Activated naive CD4-positive, alpha-beta T cell treated with anti-CD3 and anti-CD28 coated beads for 36 hours (primary cell): ENCODE results near the gene EHBP1. TPM values are rescaled to one million over a fixed set of nuclear protein-coding genes. Genes with fewer than 3 reads are reported as not detected.

Experiments used
- CTCF ChIA-PET: fragments of 350-600 bp; sonication (Branson Sonifier 250); formaldehyde crosslinking; loops from one replicate; lab custom pipeline; 2021; ENCODE audit warnings: antibody characterized with exemption; lab: Charles Lee
- DNase-seq: peaks from one replicate; pipeline ENCODE4 v3.0.0-alpha.2; 2020
- H3K27ac Mint-ChIP-seq: one replicate; pipeline ENCODE4 v1.8.0; 2021; ENCODE audit warnings: mild to moderate bottlenecking, mixed read lengths
- H3K27me3 Mint-ChIP-seq: one replicate; pipeline ENCODE4 v1.8.0; 2021; ENCODE audit warnings: low read depth, mixed read lengths
- H3K36me3 Mint-ChIP-seq: one replicate; pipeline ENCODE4 v1.8.0; 2021; ENCODE audit warnings: low read depth, mixed read lengths
- H3K4me1 Mint-ChIP-seq: one replicate; pipeline ENCODE4 v1.8.0; 2021; ENCODE audit warnings: low read depth, mixed read lengths
- H3K4me3 Mint-ChIP-seq: one replicate; pipeline ENCODE4 v1.8.0; 2021; ENCODE audit warnings: mild to moderate bottlenecking, moderate library complexity, mixed read lengths
- H3K9me3 Mint-ChIP-seq: one replicate; pipeline ENCODE4 v1.8.0; 2021; ENCODE audit warnings: mixed read lengths
- intact Hi-C: fragments of 100-400 bp; cut with micrococcal nuclease; formaldehyde crosslinking; loops from one replicate; pipeline ENCODE4 v1.15.1; 2023
- total RNA-seq, 2 experiments: library from RNA; stranded (reverse); gene quantifications; one replicate each; pipeline ENCODE4 v1.2.3, GENCODE V29; 2021

Gene EHBP1
- total RNA-seq, 2 experiments from 2014 or later: 17.4 to 17.5 TPM

DNA sequence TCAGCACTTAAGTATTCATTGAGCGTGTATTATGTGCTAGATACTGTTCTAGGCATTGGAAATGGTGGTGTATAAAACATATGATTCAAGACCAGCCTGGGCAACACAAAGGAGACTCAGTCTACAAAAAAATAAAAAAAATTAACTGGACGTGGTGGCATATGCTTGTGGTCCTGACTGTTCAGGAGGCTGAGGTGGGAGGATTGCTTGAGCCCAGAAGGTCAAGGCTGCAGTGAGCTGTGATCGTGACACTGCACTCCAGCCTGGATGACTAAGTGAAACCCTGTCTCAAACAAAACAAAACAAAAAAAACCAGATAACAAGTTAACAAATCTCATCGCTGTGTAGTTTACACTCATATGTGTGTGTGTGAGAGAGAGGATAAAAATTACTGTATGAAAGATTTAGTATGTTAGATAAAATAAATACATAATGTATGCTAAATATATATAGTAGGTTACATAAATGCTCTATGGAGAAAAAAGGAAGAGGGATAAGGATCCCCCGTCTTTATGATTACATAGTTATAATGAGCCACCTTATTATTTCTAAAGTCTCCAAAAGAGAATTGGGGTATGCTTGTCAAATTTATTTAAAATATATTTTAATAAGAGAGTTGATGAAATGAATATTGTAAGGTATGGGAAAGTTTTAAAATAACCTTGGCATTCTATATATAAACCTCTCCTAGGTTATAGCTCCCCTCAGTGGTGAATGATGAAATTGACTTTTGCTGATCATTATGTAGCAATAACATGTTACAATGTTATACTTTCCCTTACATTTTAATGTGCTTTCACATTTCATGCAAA is 69.2 kb downstream of the EHBP1 start:
- Mint-ChIP-seq H3K9me3 (no peaks in the 10 kb centered on the region), H3K4me1 (peaks cover 1% of the 10 kb centered on the region), H3K36me3 (no peaks in the 10 kb centered on the region), H3K27ac (no peak overlapping the region), H3K4me3 (no peak overlapping the region), H3K27me3 (no peaks in the 10 kb centered on the region)
- intact Hi-C loops: loop anchor here (1.0 to 5.0 kb wide), 3 partner anchors 69 to 857 kb away; partner anchors contain the start of gene EHBP1
- CTCF ChIA-PET: interaction anchor here (0.6 to 9.3 kb wide), 16 partner anchors 9 to 650 kb away, joined by 3 to 75 read pairs (median 4); no protein-coding TSS in a partner anchor
- DNase-seq: no peak

DNA sequence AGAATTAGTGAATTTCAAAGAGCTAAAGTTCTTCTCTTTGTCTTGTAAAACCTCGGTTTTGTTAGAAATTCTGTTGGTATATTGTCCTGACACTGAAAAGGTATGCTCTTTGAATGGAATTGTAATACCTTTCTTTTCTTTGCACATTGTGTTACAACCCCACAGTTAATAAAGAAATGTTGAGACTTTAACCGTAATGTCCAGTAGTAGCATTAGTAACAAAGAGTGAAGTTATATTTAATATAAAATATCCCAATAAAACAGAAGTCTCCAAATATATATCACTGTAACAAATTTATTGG is 69.8 kb downstream of the EHBP1 start:
- no peak overlapping the region for H3K4me3 Mint-ChIP-seq
- intact Hi-C loops: loop anchor here (1.0 to 5.0 kb wide), 3 partner anchors 70 to 858 kb away; partner anchors contain the start of gene EHBP1
- H3K36me3 Mint-ChIP-seq: no peaks in the 10 kb centered on the region
- no peaks in the 10 kb centered on the region for H3K27me3 Mint-ChIP-seq
- CTCF ChIA-PET: interaction anchor here (0.8 to 9.3 kb wide), 15 partner anchors 9 to 650 kb away, joined by 3 to 75 read pairs (median 4); no protein-coding TSS in a partner anchor
- no peak for DNase-seq
- H3K4me1 Mint-ChIP-seq: peaks cover 1% of the 10 kb centered on the region
- H3K9me3 Mint-ChIP-seq: no peaks in the 10 kb centered on the region
- H3K27ac Mint-ChIP-seq: no peak overlapping the region

DNA sequence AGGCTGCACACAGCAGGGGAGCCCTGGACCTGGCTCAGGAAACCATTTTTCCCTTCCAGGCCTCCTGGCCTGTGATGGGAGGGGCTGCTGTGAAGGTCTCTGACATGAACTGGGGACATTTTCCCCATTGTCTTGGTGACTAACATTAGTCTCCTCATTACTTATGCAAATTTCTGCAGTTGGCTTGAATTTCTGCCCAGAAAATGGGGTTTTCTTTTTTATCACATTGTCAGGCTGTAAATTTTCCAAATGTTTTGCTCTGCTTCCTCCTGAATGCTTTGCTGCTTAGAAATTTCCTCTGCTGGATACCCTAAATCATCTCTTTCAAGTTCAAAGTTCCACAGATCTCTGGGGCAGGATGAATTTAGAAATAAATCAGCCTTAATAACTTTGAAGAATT is 78.2 kb downstream of the EHBP1 start:
- H3K4me3 Mint-ChIP-seq: no peak overlapping the region
- H3K27me3 Mint-ChIP-seq: no peaks in the 10 kb centered on the region
- peaks cover 8% of the 10 kb centered on the region for H3K9me3 Mint-ChIP-seq
- no peak for DNase-seq
- peaks cover 8% of the 10 kb centered on the region for H3K4me1 Mint-ChIP-seq
- peaks cover 5% of the 10 kb centered on the region for H3K36me3 Mint-ChIP-seq
- CTCF ChIA-PET: no interaction called here
- intact Hi-C loops: no loop called here
- no peak overlapping the region for H3K27ac Mint-ChIP-seq

DNA sequence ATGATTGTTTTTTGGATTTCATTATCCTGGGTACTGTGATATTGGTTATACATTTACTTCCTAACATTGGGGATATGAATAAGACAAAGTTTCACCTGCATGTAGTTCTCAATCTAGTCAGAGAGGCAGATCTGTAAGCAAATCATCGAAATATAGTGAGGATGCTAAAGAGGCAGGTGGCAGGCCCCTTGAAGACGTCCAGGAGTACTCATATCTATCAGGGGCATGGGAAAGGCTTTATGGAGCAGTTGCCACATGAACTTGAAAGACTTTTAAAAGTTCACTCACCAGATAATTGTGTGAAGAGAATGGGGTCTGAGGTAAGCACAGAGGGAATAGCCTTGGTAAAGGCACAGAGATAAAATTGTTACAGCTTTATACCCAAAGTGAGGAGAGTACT is 78.8 kb downstream of the EHBP1 start:
- intact Hi-C loops: no loop called here
- Mint-ChIP-seq H3K4me1 (peaks cover 8% of the 10 kb centered on the region), H3K4me3 (no peak overlapping the region), H3K27me3 (no peaks in the 10 kb centered on the region), H3K9me3 (peaks cover 8% of the 10 kb centered on the region), H3K36me3 (peaks cover 5% of the 10 kb centered on the region), H3K27ac (no peak overlapping the region)
- no peak for DNase-seq
- CTCF ChIA-PET: interaction anchor here (0.6 to 1.6 kb wide), 3 partner anchors 9 to 84 kb away, joined by 3 to 7 read pairs (median 6); no protein-coding TSS in a partner anchor

DNA sequence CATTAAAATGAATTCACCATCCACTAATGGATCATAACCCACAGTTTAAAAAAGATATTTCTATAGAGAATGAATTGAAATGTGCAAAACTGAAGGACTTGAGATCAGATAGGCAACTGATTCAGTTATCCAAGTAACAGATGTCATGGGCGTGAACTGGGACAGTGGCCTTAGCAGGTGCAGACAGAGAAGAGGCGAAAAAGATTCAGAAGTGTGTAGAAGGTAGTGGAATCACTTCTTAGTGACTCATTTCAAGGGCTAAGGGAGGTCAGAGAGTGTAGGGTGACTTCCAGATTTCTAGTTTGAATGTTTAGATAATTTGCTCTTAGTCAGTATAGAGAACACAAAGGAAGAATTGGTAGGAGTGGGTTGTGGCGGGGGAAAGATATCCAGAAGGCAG is 79.7 kb downstream of the EHBP1 start:
- intact Hi-C loops: loop anchor here (5.0 kb wide), 1 partner anchor 907 kb away; no protein-coding TSS in a partner anchor
- CTCF ChIA-PET: interaction anchor here (0.7 to 1.6 kb wide), 3 partner anchors 10 to 45 kb away, joined by 3 to 7 read pairs (median 3); no protein-coding TSS in a partner anchor
- no peak for DNase-seq
- Mint-ChIP-seq H3K9me3 (peaks cover 8% of the 10 kb centered on the region), H3K4me1 (peaks cover 15% of the 10 kb centered on the region), H3K27me3 (no peaks in the 10 kb centered on the region), H3K36me3 (peaks cover 5% of the 10 kb centered on the region), H3K27ac (no peak overlapping the region), H3K4me3 (no peak overlapping the region)

DNA sequence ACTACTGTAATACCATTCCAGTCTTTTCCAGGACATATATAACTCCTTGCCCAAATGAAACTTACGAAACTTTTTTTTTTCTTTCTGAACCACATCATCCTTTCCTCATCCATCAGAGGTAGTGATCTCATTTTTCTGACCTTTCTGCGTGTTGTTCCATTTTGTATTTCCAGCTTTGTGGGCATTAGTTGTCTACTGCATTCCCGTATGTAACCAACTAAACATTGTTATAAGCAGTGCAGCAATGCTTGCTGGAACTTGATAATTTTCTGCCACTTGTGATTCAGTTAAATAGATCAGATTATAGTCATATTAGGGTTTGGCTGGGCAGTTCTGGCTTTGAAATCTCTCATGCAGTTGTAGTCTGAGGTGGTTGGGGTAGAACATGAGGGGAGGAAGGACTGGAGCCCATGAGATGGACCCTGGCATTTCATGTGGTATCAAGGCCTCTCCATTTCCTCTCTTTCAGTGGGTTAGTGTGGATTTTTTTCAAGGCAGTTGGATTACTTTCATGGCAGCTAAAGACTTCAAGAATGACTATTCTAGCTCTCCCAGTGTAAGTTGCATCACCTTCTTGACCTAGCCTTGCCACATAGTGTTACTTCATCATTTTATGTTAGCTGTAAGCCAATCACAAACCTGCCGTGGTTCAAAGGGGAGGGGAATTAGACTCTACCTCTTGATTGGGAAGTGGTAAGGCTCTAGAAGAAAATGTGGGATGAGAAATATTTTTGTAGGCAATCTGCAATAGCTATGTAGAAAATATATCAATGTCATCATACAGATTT is 80.5 kb downstream of the EHBP1 start:
- DNase-seq: no peak
- no peak overlapping the region for H3K4me3 Mint-ChIP-seq
- H3K27ac Mint-ChIP-seq: no peak overlapping the region
- no peaks in the 10 kb centered on the region for H3K27me3 Mint-ChIP-seq
- peaks cover 8% of the 10 kb centered on the region for H3K9me3 Mint-ChIP-seq
- intact Hi-C loops: loop anchor here (2.0 to 5.0 kb wide), 3 partner anchors 703 to 906 kb away; no protein-coding TSS in a partner anchor
- CTCF ChIA-PET: interaction anchor here (1.1 to 1.6 kb wide), 2 partner anchors 10 to 21 kb away, joined by 3 read pairs; no protein-coding TSS in a partner anchor
- H3K4me1 Mint-ChIP-seq: peaks cover 15% of the 10 kb centered on the region
- H3K36me3 Mint-ChIP-seq: peaks cover 5% of the 10 kb centered on the region

DNA sequence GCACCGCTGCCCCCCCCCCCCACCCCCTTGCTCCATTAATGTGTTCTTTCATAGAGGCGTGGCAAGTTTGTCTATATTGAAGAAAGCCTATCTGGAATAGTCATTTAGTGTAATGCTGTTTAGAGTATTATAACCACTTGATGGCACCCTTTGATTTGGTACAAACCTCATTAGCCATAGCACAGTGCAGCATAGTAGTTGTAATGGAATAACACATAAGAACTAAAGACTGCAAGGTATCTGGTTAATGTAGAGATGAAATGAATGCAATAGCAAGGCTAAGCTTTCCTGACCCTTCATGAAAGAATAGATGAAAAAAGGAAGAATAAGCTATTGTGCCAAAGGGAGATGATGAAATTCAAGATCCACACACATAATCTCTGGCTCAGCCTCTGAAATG is 81.9 kb downstream of the EHBP1 start:
- intact Hi-C loops: loop anchor here (1.0 to 5.0 kb wide), 6 partner anchors 236 to 905 kb away; no protein-coding TSS in a partner anchor
- Mint-ChIP-seq H3K4me1 (peaks cover 15% of the 10 kb centered on the region), H3K9me3 (peaks cover 8% of the 10 kb centered on the region), H3K27me3 (no peaks in the 10 kb centered on the region), H3K4me3 (no peak overlapping the region), H3K27ac (no peak overlapping the region), H3K36me3 (peaks cover 5% of the 10 kb centered on the region)
- DNase-seq: no peak
- CTCF ChIA-PET: interaction anchor here (0.7 to 1.3 kb wide), 5 partner anchors 12 to 636 kb away, joined by 3 to 4 read pairs (median 3); no protein-coding TSS in a partner anchor

DNA sequence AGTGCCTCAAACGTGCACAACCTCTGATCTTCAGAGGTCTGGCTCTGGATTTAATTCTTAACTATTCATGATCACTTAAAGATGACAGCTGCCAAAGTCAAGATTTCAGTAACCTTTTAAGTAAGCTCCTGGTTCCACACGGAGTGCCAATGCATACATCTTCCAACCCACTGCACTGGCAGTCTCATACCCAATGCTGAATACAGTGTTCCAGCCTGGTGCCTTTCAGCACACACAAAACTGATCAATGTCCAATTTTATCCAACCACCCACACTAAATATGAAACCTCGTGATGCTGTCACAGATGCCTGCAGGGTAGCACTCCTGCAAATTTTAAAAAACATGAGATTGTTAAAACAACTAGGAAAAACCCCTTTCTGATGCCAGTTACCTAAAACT is 84.0 kb downstream of the EHBP1 start:
- Mint-ChIP-seq H3K9me3 (no peaks in the 10 kb centered on the region), H3K27ac (no peak overlapping the region), H3K4me3 (no peak overlapping the region), H3K27me3 (no peaks in the 10 kb centered on the region), H3K36me3 (no peaks in the 10 kb centered on the region), H3K4me1 (peaks cover 13% of the 10 kb centered on the region)
- DNase-seq: no peak
- intact Hi-C loops: loop anchor here (5.0 kb wide), 1 partner anchor 903 kb away; no protein-coding TSS in a partner anchor
- CTCF ChIA-PET: no interaction called here

DNA sequence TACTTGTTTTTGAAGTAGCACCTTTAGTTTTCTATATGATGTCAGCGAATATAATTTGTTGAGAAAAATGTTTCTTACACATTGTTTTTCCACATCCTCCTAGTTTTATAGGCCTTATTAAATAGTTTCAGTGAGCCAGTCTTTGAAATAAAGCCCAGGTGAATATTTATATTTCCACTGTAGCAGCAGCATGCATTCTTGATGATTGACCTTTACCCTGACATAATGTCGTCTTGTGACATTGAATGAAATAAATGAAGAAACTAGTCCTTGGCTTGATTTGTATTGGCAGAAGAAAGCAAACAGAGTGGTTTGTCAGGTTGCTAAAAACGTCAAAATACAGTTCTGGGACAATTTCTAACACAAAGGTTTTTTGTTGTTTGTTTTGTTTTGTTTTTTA is 84.4 kb downstream of the EHBP1 start:
- Mint-ChIP-seq H3K36me3 (no peaks in the 10 kb centered on the region), H3K9me3 (no peaks in the 10 kb centered on the region), H3K4me3 (no peak overlapping the region), H3K27ac (no peak overlapping the region), H3K4me1 (peaks cover 13% of the 10 kb centered on the region), H3K27me3 (no peaks in the 10 kb centered on the region)
- CTCF ChIA-PET: no interaction called here
- intact Hi-C loops: loop anchor here (5.0 kb wide), 1 partner anchor 902 kb away; no protein-coding TSS in a partner anchor
- no peak for DNase-seq

DNA sequence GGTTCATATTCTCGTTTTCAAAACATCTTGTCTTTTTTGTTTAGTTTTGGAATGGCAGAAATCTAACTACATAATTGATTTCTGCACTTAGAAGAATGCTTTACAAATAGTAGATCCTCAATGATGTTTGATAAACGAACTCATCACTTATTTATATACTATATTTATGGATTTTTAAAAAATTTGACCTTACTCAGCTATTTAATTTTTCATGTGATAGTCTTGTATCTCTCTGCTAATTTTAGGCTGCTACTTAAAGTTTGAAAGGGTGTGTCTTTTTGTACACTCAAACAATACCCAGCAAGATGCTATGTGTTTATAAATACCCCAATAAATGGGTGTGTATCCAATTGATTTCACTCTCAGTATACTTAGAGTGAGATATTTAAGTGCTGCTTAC is 86.9 kb downstream of the EHBP1 start:
- no peak overlapping the region for H3K27ac Mint-ChIP-seq
- CTCF ChIA-PET: interaction anchor here (1.2 kb wide), 1 partner anchor 265 kb away, joined by 3 read pairs; no protein-coding TSS in a partner anchor
- no peak for DNase-seq
- no peaks in the 10 kb centered on the region for H3K36me3 Mint-ChIP-seq
- H3K9me3 Mint-ChIP-seq: no peaks in the 10 kb centered on the region
- intact Hi-C loops: no loop called here
- H3K4me1 Mint-ChIP-seq: peaks cover 7% of the 10 kb centered on the region
- no peaks in the 10 kb centered on the region for H3K27me3 Mint-ChIP-seq
- no peak overlapping the region for H3K4me3 Mint-ChIP-seq

DNA sequence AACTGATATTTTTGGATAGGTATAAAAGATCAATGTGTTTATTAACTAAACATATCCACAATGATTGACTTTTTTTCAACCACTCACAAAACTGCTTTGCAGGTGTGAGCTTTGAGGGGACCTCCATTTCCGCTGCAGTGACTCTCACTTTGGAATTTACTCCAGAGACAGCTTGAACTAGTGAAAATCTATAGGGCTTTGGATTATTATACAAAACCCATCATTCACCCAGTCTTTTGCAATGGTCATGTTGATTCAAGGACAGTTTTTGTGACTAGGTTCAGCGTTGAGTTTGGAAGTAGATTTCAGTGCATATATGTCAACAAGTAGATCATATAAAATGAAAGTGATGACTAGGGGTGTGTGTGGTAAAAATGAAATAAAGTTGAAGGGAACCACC is 87.7 kb downstream of the EHBP1 start:
- H3K27me3 Mint-ChIP-seq: no peaks in the 10 kb centered on the region
- intact Hi-C loops: no loop called here
- DNase-seq: no peak
- no peak overlapping the region for H3K4me3 Mint-ChIP-seq
- CTCF ChIA-PET: no interaction called here
- H3K27ac Mint-ChIP-seq: no peak overlapping the region
- peaks cover 7% of the 10 kb centered on the region for H3K4me1 Mint-ChIP-seq
- H3K36me3 Mint-ChIP-seq: no peaks in the 10 kb centered on the region
- H3K9me3 Mint-ChIP-seq: no peaks in the 10 kb centered on the region

DNA sequence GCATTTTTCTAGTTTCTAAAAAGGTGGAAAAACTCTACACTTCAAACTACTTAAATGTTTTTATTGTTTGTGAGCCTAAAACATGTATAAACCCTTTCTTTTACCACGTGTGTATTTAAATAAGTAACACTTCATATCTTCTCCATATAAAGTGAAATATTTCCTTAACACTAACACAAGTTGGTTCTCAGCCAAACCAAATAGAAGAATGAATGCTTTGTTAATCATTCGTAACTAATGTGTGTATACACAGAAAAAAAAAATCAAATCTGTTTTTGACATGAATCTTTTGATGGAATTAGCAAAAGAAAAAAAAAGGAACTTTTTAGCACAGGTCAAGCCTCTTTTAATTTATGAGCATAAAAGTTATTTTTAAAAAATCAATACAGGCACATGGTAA is 89.3 kb downstream of the EHBP1 start:
- Mint-ChIP-seq H3K36me3 (peaks cover 1% of the 10 kb centered on the region), H3K9me3 (no peaks in the 10 kb centered on the region), H3K4me3 (no peak overlapping the region), H3K4me1 (peaks cover 8% of the 10 kb centered on the region), H3K27ac (no peak overlapping the region), H3K27me3 (no peaks in the 10 kb centered on the region)
- CTCF ChIA-PET: no interaction called here
- intact Hi-C loops: no loop called here
- DNase-seq: no peak
